Smooth muscle cell of the brain vasculature (primary cell): Measurements from ENCODE around the gene LRRC73.
"Not testable (repeated sequence)": the region's sequence is repeated elsewhere in the genome, so short reads cannot be mapped to it uniquely, and the experiment has no call there.

Source experiments
- DNase-seq: peaks from one replicate; pipeline ENCODE4 v3.0.0-alpha.2; 2012; ENCODE audit warnings: low read depth, low spot score

LRRC73 gene

DNA sequence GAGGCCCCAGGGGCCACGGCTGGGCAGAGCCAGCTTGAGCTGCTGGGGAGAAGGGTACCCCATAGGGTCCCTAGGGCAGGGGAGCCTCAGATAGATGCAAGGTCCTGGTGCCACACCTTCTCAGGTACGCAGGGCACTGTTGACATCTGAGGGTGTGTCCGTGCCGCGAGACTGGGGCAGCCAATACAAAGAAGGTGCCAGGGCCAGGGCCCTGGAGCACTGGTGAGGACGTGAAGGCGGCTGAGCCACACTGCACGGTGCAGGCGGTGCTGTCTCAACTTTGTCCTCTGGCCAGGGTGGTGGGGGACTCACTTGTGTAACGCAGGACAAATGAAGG, 649 bp upstream of the LRRC73 start:
- no peak for DNase-seq

DNA sequence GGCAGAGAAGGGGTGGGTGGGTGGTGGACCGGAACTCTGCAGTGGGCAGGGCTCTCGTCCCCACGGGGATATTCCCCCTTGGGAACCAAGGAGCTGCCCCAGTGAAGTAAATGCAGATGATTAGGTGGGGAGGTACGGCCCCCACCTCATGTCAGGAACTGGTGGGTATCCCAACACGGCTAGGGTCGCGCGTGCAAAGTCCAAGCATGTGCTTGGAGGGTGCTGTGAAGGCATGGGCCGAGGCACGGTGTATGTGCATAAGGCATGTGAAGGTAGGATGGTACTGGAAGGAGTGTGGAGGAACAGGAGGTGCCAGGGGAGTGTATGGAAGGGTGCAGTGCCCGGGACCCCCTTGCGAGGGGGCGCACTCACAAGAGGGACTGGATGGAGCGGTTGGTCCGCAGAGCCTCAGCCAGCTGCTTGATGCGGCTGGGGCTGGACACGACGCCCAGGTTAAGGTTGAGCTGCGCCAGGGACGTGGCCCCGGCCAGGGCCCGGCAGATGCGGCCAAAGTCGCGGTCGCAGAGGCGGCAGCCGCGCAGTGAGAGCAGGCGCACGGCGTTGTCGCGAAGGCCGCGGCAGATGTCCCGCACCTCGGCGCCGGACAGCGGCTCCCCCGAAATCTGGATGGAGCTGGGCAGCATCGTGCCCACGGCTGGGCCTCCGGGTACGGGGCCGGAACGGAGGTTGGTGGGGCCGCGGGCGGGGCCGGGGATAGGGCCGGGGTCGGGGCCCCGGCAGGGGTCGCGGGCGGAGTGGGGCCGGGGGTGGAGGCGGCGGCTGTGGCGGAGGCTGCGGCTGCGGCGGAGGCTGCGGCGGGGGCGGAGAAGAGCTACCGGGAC, 783 bp downstream of the LRRC73 start:
- no peak for DNase-seq

DNA sequence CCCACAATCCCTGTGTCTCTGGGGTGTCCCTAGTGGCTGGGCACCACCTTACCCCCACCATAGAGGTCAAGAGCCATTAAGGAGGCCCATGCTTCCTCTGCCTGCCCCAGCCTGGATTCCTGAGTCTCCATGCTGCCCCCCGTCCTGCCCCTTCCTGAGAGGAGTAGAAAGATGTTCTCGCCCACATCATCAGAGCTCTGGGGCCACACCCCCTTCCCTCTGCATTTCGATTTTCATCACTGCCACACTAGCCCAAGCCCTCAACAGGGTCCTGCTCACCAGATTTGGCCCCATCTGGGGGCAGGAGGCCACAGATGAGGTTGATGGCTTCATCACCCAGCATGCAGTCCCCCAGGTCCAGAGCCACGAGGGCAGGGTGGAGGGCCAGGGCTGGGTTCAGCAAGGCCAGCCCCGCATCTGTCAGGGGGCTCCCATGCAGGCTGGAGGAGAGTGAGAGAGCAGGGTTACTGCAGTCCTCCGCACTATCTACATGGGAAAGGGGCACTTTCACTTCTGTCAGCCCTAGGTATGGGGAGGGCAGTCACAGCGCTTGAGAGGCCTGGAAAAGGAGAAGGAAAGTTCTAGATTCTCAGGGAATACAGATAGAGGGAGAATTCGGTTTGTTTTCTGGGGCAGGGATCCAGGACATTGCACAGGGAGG, 1.5 kb downstream of the LRRC73 start:
- no peak for DNase-seq

DNA sequence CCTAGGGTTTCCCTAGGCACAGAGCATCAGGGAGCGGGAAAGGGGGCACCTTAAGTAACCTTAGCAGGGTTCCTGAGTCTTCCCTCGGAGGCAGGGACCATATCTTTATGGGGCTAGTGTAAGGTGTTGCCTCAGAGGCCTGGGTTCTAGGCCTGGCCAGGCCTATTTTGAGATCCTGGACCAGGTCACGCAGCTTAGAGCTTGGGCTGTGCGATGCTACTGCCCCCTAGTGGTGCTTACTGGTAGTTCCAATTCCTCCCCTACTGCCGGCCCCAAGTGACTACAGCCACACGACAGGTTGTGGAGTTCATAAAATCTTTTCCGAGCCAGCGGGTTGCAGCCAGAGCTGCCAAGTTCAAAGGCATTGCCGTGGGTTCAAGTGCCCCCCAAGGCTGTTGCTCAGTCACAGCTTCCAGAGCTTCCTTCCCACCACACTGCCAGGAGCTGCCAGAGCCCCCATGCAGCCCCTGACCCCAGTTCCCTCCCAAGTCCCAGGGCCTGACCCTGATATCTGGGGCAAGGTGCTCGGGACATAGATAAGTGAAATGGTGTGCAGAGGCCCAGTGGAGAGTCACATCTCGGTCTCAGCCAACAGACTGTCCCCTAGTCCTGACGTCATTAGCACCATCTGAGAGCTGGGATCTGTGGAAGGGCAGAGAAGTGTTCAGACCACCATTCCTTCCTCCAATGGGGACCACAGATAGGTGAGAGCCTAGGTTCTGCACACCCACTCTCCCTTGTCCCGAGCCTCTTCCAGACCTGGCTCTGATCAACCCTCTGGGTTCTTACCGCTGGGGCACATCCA, 3.3 kb downstream of the LRRC73 start:
- peak; percentile 56 for DNase-seq

DNA sequence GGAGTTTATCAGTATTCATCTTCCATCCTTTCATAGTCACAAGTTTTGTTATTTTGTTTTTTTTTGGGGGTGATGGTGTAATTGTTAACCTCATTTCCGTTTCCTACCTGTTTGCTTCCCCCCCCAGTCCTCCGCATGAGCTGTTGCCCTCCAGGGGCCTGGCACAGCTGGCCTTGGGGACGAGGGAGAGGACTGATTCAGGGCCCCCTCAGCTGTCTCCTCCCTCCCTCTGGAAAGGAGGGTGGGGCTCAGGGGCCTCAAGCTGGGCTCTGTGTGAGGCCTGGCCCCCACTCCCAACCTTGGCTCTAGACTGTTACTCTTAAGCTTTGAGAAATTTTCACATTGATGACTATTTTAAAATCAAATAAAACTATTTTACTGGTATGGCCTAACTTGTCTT, 4.0 kb downstream of the LRRC73 start:
- no peak for DNase-seq

DNA sequence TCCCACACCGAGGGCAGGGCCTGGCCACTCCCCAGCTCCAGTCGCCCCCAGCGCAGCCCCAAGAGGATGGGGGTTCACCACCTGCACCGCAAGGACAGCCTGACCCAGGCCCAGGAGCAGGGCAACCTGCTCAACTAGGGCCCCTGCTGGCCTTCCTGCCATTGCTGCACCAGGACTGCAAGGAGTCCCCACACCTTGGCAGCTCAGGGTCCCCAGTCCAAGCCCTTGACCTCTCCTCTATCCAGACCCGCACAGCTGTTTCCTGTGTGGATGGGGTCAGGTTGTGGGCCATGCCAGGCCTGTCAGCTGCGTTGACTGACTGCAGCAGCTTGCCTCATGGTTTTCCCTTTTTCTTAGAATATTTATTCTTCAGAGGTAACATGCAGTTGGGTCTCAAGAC, 4.4 kb downstream of the LRRC73 start:
- no peak for DNase-seq

DNA sequence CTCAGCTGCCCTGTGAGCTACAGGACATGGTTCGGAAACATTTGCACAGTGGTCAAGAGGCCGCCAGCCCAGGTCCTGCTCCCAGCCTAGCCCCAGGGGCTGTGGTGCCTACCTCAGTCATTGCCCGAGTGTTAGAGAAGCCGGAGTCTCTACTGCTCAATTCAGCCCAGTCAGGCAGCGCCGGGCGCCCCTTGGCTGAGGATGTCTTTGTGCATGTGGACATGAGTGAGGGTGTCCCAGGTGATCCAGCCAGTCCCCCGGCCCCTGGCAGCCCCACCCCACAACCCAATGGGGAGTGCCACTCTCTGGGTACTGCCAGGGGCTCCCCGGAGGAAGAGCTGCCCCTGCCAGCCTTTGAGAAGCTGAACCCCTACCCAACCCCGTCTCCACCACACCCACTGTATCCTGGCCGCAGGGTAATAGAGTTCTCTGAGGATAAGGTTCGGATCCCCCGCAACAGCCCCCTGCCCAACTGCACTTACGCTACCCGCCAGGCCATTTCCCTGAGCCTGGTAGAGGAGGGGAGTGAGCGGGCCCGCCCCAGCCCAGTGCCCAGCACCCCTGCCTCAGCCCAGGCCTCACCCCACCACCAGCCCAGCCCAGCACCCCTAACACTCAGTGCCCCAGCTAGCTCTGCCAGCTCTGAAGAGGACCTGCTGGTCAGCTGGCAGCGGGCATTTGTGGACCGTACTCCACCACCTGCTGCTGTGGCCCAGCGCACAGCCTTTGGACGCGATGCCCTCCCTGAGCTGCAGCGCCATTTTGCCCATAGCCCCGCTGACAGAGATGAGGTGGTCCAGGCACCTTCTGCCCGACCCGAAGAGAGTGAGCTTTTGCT, 5.2 kb downstream of the LRRC73 start:
- DNase-seq, result no peak

DNA sequence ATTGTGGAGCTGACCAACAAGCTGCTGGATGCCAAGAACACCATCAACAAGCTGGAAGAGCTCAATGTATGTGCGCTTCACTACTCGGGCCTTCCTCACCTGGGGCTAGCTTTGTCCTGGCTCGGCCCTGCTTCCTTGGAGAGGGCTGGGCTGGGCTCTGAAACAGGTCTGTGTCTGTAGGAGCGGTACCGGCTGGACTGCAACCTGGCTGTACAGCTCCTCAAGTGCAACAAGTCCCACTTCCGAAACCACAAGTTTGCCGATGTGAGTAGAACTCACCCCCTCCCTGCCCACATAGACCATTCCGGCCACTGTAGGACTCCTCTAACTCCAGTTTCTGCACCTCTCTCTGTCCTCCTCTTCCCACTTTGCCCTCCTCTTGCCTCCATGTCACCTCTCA, 6.7 kb downstream of the LRRC73 start:
- DNase-seq, result no peak

DNA sequence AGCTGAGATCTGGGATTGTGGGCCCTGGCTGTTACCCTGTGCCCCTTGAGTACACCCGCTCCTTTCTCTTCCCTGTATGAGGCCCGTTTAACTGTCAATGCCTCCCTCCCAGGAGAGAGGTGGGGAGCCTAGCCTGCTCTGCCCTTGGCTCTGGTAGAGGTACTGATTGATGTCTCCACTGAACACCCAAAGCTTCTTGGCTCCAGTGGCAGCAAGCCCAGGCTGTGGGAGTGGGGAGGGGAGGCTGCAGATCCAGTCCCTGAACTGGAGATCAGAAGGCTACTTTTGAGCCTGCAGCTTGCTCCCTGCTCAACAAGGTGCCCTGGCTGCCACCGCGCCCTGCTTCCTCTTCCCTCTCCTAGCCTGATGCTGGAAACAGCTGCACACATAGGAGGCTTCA, 7.5 kb downstream of the LRRC73 start:
- no peak for DNase-seq

DNA sequence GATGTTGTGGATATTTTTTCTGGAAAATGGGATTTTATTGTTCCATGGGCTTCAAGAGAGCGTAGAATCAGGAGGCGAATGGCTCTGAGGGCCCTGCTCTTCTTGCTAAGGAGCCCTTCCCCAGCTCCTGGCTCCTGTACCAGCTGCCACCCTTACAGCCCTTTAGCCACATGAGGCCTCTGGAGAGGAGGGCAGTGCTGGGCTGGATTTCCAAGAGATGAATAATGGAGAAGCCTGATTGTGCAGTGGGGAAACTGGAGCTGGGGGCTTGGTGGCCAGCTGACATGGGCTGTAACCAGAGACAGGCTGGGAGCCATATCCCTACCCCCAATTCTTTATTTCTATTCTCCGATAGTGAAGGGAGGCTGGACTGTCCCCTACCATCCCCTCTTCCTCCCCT, 9.2 kb downstream of the LRRC73 start:
- no peak for DNase-seq

DNA sequence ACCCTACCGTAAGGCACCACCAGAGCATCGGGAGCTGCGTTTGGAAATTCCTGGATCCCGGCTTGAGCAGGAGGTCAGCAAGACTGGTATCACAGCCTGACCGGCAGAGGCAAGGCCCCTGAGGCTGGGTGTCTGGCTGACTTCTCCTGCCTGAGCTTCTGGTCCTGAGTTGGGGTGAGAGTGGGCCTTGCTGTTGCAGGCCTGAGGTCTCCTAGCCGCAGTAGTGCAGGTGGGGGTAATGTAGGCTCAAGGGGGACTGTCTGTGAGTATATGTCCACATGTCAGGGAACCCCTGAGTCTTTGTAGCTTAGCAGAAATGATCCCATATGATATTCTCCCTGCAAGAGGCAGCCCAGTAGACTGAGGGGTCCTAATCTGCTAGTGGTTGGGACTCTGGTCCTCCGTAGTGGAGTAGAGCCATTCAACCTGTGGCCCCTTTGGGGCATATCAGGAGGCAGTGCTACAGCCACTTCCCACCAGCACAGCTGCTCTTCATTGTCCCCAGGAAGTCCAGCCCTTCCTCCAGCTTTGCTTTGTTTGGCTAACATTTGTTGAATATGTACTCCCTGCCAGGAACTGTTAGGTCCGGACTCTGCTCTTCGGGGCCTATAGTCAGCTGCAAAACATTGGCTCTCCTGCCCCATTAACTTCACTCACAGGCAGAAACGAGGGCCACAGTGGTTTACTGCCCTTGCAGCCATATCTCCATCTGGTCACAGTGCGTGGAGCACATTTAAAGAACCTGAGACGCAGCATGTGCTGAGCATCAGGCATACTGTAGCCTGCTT, 10.9 kb downstream of the LRRC73 start:
- no peak for DNase-seq

DNA sequence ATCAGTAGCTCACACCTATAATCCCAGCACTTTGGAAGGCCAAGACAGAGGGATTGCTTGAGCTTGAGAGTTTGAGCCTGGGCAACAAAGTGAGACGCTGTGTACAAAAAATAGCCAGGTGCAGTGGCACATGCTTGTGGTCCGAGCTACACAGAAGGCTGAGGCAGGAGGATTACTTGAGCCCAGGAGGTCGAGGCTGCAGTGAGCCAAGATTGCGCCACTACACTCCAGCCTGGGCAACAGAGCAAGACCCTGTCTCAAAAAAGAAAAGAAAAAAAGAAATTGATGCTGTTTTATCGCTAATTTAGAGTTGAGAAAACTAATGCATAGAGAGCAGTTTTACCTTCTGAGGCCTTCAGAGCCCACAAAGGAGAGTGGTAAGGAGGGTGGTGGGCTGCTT, 11.9 kb downstream of the LRRC73 start:
- not testable (repeated sequence) for DNase-seq

DNA sequence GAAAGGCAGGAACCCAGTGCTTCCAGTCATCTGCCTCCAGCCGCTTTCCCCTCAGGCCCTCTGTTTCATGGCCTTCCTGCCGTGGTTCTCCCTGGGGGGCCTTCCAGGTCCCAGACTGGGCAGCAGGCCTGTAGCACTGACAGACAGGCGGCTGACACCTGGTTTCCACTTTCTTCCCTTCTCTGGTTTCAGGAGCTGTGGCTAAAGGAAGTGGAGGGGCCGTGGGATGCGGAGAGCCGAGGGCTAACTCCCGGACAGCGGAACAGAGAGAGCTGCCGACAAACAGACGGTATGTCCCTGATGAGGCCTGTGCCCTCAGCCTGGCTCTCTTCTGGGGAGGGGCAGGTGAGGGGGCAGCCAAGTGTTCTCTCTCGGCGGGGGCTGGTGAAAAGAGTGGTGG, 12.5 kb downstream of the LRRC73 start:
- DNase-seq, result no peak

DNA sequence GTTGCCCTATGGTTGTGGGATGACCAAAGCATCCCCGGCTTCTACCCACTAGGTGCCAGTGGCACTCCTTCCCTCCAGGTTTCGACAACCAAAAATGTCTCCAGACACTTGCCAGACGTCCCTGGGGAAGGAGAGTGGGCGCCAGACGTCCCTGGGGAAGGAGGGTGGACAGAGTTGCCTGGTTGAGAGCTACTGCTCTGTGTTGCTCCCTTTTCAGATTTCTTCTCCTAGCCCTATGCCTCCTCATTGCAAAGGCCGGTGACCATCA, 13.1 kb downstream of the LRRC73 start:
- no peak for DNase-seq

DNA sequence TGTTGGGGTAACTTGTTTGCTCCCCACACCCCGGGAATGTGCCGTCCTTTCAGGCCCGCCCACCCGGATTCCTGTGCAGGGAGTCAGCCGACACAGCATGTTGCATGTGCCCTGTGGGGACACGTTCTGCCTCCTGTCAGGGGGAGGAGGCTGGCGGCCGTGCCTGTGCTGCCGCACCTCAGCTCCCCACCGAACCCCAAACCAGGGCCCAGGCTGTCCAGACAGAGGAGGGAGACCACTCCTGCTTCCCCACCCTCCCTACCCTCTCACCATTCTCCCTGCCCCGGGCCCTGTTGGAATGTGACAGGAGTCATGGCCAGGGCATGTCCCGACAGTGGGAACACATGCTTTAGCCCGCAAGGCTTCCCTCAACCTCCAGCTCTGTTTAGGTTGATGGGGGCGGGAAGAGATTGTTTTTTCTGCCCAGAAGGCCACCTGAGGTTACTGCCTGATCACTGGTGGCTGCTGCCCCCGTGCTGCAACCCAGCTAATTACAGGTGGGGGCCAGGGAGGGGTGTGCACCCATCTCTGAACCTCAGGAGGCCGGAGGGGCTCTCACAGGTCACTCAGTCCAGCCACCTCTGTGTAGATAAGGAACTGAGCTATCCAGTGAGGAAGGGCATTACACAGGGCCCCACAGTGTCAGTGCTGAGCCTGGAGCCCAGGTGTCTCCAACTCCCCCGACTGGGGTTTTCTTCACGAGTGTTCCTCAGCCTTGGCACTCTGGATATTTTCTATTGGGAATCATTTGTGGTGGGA, 13.6 kb downstream of the LRRC73 start:
- no peak for DNase-seq

DNA sequence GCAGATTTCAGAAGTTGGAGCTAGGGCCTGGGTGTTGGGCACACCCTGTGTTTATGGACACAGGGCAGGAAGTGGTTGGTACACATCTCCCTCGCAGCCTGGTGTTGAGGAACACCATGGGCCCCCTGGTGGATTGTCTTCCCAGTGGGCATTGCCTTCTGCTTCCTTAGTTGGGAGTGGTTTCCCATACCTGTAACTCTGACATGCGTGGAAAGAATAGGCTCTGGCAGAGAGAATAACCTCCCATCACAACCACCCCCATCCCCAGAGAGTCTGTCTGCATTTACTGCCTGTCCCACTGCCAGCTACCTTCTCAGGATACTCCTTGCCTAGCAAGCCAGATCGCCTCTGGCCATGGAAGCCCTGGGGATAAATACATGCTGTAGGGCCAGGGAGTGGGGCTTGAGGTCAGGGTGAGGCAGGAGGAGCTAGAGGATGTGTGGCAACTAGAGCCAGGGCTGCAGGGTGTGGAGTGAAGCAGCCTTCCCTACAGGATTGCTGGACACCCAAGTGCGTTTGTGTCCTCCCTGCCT, 14.7 kb downstream of the LRRC73 start:
- no peak for DNase-seq

DNA sequence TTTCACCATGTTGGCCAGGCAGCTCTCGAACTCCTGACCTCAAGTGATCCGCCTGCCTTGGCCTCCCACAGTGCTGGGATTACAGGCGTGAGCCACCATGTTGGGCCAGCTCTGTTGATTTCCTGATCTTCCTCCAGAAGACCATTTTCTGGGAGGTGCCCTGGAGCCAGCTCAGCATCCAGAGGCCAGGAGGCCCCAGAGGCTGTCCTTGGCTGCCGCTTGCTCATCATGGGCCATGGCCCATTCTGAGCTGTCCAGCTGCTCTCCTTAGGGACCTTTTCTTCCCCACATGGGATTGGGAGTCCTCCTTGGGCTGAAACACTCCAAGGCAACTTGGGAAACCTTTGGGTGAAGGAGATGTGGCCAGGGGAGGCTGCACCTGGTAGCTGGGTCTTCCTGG, 15.4 kb downstream of the LRRC73 start:
- no peak for DNase-seq

DNA sequence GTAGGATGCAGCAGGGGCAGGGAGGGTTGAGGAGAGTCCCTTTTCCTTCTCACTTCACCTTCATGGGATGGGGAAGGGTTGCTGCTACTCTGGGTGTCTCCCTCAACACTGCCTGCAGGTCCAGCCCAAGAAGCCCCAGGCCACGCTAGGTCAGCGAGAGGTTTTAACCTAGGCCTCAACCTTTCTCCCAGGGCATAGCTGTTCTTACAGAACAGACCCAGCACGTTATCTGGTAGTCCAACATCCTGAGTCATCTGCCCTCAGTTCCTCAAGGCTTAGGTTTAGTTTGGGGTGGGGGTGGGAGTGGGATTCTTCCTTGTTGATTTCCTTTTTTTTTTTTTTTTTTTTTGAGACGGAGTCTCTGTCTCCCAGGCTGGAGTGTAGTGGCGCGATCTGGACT, 15.8 kb downstream of the LRRC73 start:
- DNase-seq, result no peak

DNA sequence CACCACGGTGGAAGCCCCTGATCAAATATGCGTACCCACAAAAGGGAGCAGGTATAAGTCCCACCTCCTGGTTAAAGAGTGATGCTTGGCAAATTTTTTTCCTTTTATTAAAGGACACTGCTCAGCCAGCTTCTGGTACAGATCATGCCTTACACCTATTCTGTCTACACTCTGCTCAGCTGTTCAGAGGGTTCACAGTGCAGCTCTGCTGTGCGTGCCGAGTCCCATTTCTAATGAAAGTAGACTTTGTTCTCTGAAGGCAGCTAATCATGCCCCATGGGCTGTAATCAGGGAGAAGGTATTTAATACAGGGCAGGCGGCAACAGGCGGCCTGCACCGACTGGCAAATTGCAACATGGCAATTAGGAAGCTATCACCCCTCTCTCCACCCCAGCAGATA, 16.3 kb downstream of the LRRC73 start:
- DNase-seq, result no peak

DNA sequence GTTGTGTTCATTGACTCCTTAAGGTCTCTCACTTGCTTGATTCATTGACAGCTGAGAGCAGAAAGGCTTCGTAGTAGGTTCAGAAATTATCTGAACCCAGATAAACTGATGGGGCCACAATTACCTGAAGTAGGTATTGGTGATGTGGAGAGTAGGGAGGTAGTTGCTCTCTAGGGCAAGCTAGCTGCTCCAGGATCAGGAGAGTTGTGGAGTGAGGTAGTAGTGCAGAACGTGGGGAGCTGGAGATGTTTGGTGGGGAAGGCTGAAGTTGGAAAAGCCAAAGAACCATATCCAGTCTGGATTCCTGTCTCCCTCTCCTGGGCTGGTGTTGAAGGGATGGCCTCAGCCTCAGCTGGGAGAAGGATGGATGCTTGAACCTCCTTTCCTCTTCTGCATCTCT, 16.9 kb downstream of the LRRC73 start:
- DNase-seq, result no peak
